Measurements from ENCODE around the gene DMD.

GRCh38 chrX:32289356-32289755 is 922.0 kb downstream of the DMD start:
- TF ChIP-seq ZBTB43 (CRISPR knock-in tag; conservative IDR thresholded peaks at IDR 0.05) (no peak), IRF1 (CRISPR knock-in tag; IDR thresholded peaks at IDR 0.05; ENCODE audit: low read depth) (no peak), LRRFIP1 (CRISPR knock-in tag; conservative IDR thresholded peaks at IDR 0.05) (no peak), TCF12 (IDR thresholded peaks at IDR 0.05) (no peak), TCF12 (CRISPR knock-in tag; IDR thresholded peaks at IDR 0.05) (no peak), FOXM1 (CRISPR knock-in tag; IDR thresholded peaks at IDR 0.05) (no peak), CTCF (CRISPR knock-in tag; IDR thresholded peaks at IDR 0.05) (no peak), HOXA7 (CRISPR knock-in tag; IDR thresholded peaks at IDR 0.05) (no peak), JUN (CRISPR knock-in tag; IDR thresholded peaks at IDR 0.05) (no peak), NFRKB (IDR thresholded peaks at IDR 0.05) (no peak), SIN3B (IDR thresholded peaks at IDR 0.05; ENCODE audit: low read length) (no peak), MEIS1 (CRISPR knock-in tag; IDR thresholded peaks at IDR 0.05; ENCODE audit: borderline replicate concordance) (no peak), USF2 (IDR thresholded peaks at IDR 0.05; ENCODE audit: low read depth, low read length) (no peak), USF2 (CRISPR knock-in tag; IDR thresholded peaks at IDR 0.05; ENCODE audit: borderline replicate concordance) (no peak), SNRNP70 (IDR thresholded peaks at IDR 0.05; ENCODE audit: low read depth, low read length) (no peak), NFYB (CRISPR knock-in tag; IDR thresholded peaks at IDR 0.05) (no peak)

Data from HepG2 (cell line).